Measurements from ENCODE around the gene RAF1. TPM values are rescaled to one million over a fixed set of nuclear protein-coding genes. Genes with fewer than 3 reads are reported as not detected.

Gene RAF1
- total RNA-seq, 1 donor from 2014 or later: 96.8 TPM

- no peak for DNase-seq (ENCODE audit: low spot score)
- H3K27ac Mint-ChIP-seq (ENCODE audit: unreplicated experiment): no peak overlapping the region
Observed at GRCh38 chr3:12591456-12591855, 72.5 kb downstream of the RAF1 start.

GRCh38 chr3:12590096-12590495, 73.8 kb downstream of the RAF1 start:
- no peak for TF ChIP-seq CTCF (IDR thresholded peaks at IDR 0.05; ENCODE audit: unreplicated experiment)
- H3K36me3 Mint-ChIP-seq (ENCODE audit: low read depth, unreplicated experiment): peaks cover 43% of the 10 kb centered on the region
- no peak overlapping the region for H3K27ac Mint-ChIP-seq (ENCODE audit: unreplicated experiment)
- H3K9me3 Mint-ChIP-seq (ENCODE audit: unreplicated experiment): no peaks in the 10 kb centered on the region
- peaks cover 12% of the 10 kb centered on the region for H3K27me3 Mint-ChIP-seq (ENCODE audit: unreplicated experiment)
- no peak overlapping the region for H3K4me3 Mint-ChIP-seq (ENCODE audit: unreplicated experiment)
- H3K4me1 Mint-ChIP-seq (ENCODE audit: unreplicated experiment): no peaks in the 10 kb centered on the region
- no peak for DNase-seq (ENCODE audit: low spot score)

More at GRCh38 chr3:12591456-12591855, 72.5 kb downstream of the RAF1 start:
- peak overlapping the region; percentile 62 for H3K4me3 Mint-ChIP-seq (ENCODE audit: unreplicated experiment)
- H3K4me1 Mint-ChIP-seq (ENCODE audit: unreplicated experiment): no peaks in the 10 kb centered on the region
- TF ChIP-seq CTCF (IDR thresholded peaks at IDR 0.05; ENCODE audit: unreplicated experiment): no peak
- H3K36me3 Mint-ChIP-seq (ENCODE audit: low read depth, unreplicated experiment): peaks cover 47% of the 10 kb centered on the region
- no peaks in the 10 kb centered on the region for H3K9me3 Mint-ChIP-seq (ENCODE audit: unreplicated experiment)
- H3K27me3 Mint-ChIP-seq (ENCODE audit: unreplicated experiment): peaks cover 10% of the 10 kb centered on the region

- peak overlapping the region; percentile 6 for H3K4me3 Mint-ChIP-seq (ENCODE audit: unreplicated experiment)
- no peak for TF ChIP-seq CTCF (IDR thresholded peaks at IDR 0.05; ENCODE audit: unreplicated experiment)
- no peak for DNase-seq (ENCODE audit: low spot score)
- H3K27ac Mint-ChIP-seq (ENCODE audit: unreplicated experiment): no peak overlapping the region
- H3K27me3 Mint-ChIP-seq (ENCODE audit: unreplicated experiment): peaks cover 11% of the 10 kb centered on the region
- H3K9me3 Mint-ChIP-seq (ENCODE audit: unreplicated experiment): no peaks in the 10 kb centered on the region
- peaks cover 36% of the 10 kb centered on the region for H3K36me3 Mint-ChIP-seq (ENCODE audit: low read depth, unreplicated experiment)
- peaks cover 8% of the 10 kb centered on the region for H3K4me1 Mint-ChIP-seq (ENCODE audit: unreplicated experiment)
Observed at GRCh38 chr3:12588039-12589009, 75.6 kb downstream of the RAF1 start.

- no peak overlapping the region for H3K4me3 Mint-ChIP-seq (ENCODE audit: unreplicated experiment)
- no peaks in the 10 kb centered on the region for H3K9me3 Mint-ChIP-seq (ENCODE audit: unreplicated experiment)
Observed at GRCh38 chr3:12586403-12586802, 77.5 kb downstream of the RAF1 start.

More at GRCh38 chr3:12586403-12586802, 77.5 kb downstream of the RAF1 start:
- Mint-ChIP-seq H3K27me3 (ENCODE audit: unreplicated experiment) (peaks cover 13% of the 10 kb centered on the region), H3K36me3 (ENCODE audit: low read depth, unreplicated experiment) (peaks cover 35% of the 10 kb centered on the region), H3K27ac (ENCODE audit: unreplicated experiment) (no peak overlapping the region), H3K4me1 (ENCODE audit: unreplicated experiment) (peaks cover 8% of the 10 kb centered on the region)
- DNase-seq (ENCODE audit: low spot score): no peak
- no peak for TF ChIP-seq CTCF (IDR thresholded peaks at IDR 0.05; ENCODE audit: unreplicated experiment)

All from endothelial cell (in vitro differentiated cells).